SU-DHL-6 (cell line): Measurements from ENCODE around the gene PSPN.

Source experiments
- EZH2phosphoT487 ChIP-seq: fragments of 200-600 bp; sonication (generic), shearing (Covaris generic); conservative IDR thresholded peaks from 2 replicates; pipeline ENCODE4 v1.6.1; 2018; ENCODE audit warnings: mild to moderate bottlenecking, antibody characterized with exemption, low read length, moderate library complexity, mixed read lengths
- TF ChIP-seq, protein P1 (sequence below): fragments of 200-600 bp; sonication (generic); IDR thresholded peaks from one replicate; pipeline ENCODE4 v1.5.1; 2017; ENCODE audit warnings: antibody characterized with exemption, mild to moderate bottlenecking, low read length, moderate library complexity; ENCODE audit not compliant: insufficient read depth, poor library complexity, severe bottlenecking

DNA sequence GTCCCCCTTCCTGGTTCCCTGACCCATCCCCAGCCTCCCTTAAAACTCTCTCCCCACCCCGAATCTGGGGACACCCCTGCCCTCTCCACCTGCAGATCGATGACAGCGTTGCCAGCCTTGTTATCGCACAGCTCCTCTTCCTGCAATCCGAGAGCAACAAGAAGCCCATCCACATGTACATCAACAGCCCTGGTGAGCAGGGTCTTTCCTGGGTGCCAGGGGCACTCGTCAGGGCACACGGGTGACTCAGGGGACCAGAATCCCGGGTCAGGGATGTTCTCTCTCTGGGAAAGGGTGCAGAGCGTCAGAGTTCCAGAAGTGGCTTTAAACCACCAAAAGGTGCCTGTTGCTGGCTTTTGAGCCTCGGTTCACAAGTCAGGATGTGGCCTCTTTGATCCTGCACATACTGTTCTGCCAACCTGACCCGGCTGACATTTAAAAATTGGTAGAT is 13.4 kb downstream of the PSPN start:
- TF ChIP-seq, protein P1, sequence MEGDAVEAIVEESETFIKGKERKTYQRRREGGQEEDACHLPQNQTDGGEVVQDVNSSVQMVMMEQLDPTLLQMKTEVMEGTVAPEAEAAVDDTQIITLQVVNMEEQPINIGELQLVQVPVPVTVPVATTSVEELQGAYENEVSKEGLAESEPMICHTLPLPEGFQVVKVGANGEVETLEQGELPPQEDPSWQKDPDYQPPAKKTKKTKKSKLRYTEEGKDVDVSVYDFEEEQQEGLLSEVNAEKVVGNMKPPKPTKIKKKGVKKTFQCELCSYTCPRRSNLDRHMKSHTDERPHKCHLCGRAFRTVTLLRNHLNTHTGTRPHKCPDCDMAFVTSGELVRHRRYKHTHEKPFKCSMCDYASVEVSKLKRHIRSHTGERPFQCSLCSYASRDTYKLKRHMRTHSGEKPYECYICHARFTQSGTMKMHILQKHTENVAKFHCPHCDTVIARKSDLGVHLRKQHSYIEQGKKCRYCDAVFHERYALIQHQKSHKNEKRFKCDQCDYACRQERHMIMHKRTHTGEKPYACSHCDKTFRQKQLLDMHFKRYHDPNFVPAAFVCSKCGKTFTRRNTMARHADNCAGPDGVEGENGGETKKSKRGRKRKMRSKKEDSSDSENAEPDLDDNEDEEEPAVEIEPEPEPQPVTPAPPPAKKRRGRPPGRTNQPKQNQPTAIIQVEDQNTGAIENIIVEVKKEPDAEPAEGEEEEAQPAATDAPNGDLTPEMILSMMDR: no peak
- no peak for TF ChIP-seq EZH2phosphoT487
